AG04449 (cell line): Measurements from ENCODE around the gene TBCK.

ENCODE experiments used
- CTCF ChIA-PET: fragments of 350-600 bp; formaldehyde crosslinking; extraction: SDS; loops from one replicate; lab custom pipeline; 2021; ENCODE audit warnings: antibody characterized with exemption; lab: Yijun Ruan, JAX
- POLR2A ChIA-PET: fragments of 400-600, 350-600 bp; formaldehyde crosslinking; extraction: SDS; loops from one replicate; lab custom pipeline; 2020; ENCODE audit warnings: antibody characterized with exemption, inconsistent platforms; lab: Yijun Ruan, JAX
- DNase-seq: peaks from one replicate; pipeline ENCODE4 v3.0.0-alpha.2; 2010; ENCODE audit warnings: low read depth, low spot score
- H3K4me3 ChIP-seq: 2 replicates; pipeline ENCODE4 v1.5.1; 2011; ENCODE audit warnings: low read depth, mild to moderate bottlenecking, control low read depth, low read length
- TF ChIP-seq, protein P1 (sequence below): IDR thresholded peaks from one replicate; pipeline ENCODE4 v1.5.1; 2011; ENCODE audit warnings: mild to moderate bottlenecking, moderate library complexity, low read length, control low read depth, inconsistent platforms; ENCODE audit not compliant: insufficient read depth; ENCODE audit errors: missing control alignments

TBCK gene

DNA sequence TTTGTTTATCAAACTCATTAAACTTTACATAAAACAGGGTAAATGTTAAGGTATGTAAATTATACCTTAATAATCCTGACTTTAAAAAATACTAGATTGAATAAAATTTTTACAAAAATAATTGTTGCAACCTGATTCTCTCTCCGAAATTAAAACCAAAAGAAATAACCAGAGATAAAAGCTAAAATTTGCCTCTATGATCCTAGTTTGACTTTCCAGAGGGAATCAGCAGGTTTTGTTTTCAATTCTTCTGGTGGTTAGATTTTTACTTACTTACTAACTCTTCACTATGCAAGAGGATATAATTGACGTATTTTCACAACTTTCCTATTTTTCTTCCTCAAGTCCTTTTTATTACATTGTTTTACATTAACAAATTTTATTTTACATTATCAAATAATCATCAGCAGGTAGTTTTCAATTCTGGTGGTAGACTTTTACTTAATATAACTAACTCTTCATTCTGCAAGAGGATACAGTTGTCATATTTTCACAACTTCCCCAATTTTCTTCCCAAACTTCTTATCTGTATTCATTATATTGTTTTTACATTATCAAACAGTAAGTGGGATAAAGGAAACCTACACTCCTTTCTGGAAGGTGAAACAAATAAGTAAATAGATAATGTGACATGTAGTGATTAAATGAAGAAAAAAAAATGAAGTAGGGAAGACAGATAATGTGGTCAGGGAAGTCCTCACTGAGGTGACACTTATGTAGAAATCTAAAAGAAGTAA lies 52.2 kb downstream of the TBCK start:
- ChIA-PET CTCF (interaction anchor here (0.7 to 1.6 kb wide), 4 partner anchors 65 to 493 kb away, joined by 3 to 6 read pairs (median 4); no protein-coding TSS in a partner anchor), POLR2A (no interaction called here)
- H3K4me3 ChIP-seq = no peak overlapping the region
- TF ChIP-seq, protein P1, sequence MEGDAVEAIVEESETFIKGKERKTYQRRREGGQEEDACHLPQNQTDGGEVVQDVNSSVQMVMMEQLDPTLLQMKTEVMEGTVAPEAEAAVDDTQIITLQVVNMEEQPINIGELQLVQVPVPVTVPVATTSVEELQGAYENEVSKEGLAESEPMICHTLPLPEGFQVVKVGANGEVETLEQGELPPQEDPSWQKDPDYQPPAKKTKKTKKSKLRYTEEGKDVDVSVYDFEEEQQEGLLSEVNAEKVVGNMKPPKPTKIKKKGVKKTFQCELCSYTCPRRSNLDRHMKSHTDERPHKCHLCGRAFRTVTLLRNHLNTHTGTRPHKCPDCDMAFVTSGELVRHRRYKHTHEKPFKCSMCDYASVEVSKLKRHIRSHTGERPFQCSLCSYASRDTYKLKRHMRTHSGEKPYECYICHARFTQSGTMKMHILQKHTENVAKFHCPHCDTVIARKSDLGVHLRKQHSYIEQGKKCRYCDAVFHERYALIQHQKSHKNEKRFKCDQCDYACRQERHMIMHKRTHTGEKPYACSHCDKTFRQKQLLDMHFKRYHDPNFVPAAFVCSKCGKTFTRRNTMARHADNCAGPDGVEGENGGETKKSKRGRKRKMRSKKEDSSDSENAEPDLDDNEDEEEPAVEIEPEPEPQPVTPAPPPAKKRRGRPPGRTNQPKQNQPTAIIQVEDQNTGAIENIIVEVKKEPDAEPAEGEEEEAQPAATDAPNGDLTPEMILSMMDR = no peak
- no peak for DNase-seq

- TF ChIP-seq, protein P1 = no peak
- CTCF ChIA-PET = interaction anchor here (1.4 kb wide), 1 partner anchor 556 kb away, joined by 3 read pairs; no protein-coding TSS in a partner anchor
- POLR2A ChIA-PET = no interaction called here
- H3K4me3 ChIP-seq = no peak overlapping the region
- DNase-seq = no peak
These were observed 54.0 kb downstream of the TBCK start for GRCh38 chr4:106261980-106262379.

DNA sequence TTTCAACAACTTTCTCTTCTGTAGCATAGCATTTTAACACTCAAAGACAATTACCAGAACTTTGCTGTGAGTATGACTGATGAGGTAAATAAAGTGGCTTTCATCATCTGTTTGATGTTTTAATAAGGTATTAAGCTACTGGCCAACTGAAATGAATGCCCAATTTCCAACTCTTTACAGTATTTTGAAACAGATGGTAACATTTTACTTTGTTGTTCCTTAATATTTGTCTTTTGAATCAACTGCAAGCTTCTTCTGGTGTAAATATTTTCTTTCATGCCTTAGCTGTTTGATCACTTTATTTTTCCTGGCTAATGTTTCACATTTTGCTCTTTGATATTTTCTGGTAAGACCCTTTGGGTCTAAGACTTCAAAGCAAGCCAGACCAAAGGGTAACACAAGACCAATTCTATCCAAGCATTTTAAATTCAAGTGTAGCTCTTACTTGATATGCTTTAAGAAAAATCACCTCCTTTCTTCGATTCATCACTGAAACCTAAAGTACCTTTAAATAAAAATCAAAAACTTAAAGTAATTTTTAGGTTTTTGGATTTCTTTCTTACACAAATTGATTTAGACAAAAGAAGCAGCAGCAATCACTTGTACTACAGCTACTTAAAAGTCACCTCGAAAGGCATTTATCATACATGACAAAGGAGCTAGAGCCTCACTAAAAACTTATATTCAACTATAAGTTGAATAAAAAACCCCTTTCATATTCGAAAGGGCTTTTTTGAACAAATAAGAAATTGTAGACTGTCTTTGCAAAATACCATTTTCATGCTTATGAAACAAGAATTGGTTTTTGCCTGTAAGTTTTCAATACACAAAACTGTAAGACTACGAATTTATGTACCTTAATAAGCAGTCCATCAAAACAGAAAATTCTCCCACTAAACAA lies 57.6 kb downstream of the TBCK start:
- TF ChIP-seq, protein P1 = no peak
- no peak overlapping the region for H3K4me3 ChIP-seq
- ChIA-PET POLR2A (no interaction called here), CTCF (interaction anchor here (3.2 kb wide), 1 partner anchor 9 kb away, joined by 15 read pairs; no protein-coding TSS in a partner anchor)
- peak; percentile 16 for DNase-seq

GRCh38 chr4:106256190-106256589 lies 59.8 kb downstream of the TBCK start:
- CTCF ChIA-PET = interaction anchor here (0.8 to 3.2 kb wide), 2 partner anchors 11 to 18 kb away, joined by 3 to 15 read pairs; no protein-coding TSS in a partner anchor
- DNase-seq = no peak
- TF ChIP-seq, protein P1 = no peak
- POLR2A ChIA-PET = no interaction called here
- H3K4me3 ChIP-seq = no peak overlapping the region

GRCh38 chr4:106255195-106255594 lies 60.8 kb downstream of the TBCK start:
- POLR2A ChIA-PET = no interaction called here
- TF ChIP-seq, protein P1 = no peak
- CTCF ChIA-PET = interaction anchor here (0.8 to 1.1 kb wide), 3 partner anchors 11 to 17 kb away, joined by 3 to 5 read pairs (median 3); no protein-coding TSS in a partner anchor
- H3K4me3 ChIP-seq = no peak overlapping the region
- DNase-seq = no peak
